OCI-LY3 (cell line): ENCODE data around the gene ABCA2.

Source experiments
- EZH2phosphoT487 ChIP-seq: fragments of 200-600 bp; shearing (Covaris generic); IDR thresholded peaks from 2 replicates; pipeline ENCODE4 v1.6.1; 2018; ENCODE audit warnings: antibody characterized with exemption, mixed run types, low read depth
- TF ChIP-seq, protein P1 (sequence below): fragments of 200-600, 300-600 bp; sonication (generic); IDR thresholded peaks from 2 replicates; pipeline ENCODE4 v1.5.1; 2014; ENCODE audit warnings: antibody characterized with exemption, low read length, low read depth

DNA sequence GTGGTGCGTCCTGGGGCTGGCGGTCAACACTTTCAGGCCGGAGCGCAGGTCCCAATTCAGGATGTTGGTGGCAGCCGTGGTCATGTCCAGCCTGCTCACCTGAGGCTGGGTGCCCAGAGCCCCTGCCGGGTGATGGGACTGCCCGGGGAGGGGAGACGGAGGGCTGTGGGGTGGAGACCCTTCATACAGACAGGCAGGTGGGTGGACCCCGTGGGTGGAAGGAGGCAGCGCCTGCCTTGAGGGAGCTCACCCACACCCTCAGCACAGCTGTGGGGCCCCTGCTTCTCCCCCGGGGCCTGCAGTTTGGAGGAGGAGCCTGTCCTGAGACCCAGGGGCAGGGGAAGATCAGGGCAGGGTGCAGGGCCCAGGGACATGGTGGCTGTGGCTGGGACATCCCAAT, 57.7 kb downstream of the ABCA2 start:
- TF ChIP-seq, protein P1, sequence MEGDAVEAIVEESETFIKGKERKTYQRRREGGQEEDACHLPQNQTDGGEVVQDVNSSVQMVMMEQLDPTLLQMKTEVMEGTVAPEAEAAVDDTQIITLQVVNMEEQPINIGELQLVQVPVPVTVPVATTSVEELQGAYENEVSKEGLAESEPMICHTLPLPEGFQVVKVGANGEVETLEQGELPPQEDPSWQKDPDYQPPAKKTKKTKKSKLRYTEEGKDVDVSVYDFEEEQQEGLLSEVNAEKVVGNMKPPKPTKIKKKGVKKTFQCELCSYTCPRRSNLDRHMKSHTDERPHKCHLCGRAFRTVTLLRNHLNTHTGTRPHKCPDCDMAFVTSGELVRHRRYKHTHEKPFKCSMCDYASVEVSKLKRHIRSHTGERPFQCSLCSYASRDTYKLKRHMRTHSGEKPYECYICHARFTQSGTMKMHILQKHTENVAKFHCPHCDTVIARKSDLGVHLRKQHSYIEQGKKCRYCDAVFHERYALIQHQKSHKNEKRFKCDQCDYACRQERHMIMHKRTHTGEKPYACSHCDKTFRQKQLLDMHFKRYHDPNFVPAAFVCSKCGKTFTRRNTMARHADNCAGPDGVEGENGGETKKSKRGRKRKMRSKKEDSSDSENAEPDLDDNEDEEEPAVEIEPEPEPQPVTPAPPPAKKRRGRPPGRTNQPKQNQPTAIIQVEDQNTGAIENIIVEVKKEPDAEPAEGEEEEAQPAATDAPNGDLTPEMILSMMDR: no peak
- TF ChIP-seq EZH2phosphoT487: no peak
